HTR-8/SVneo (cell line): Measurements from ENCODE around the gene GPC4.

Experiments
- DNase-seq: peaks from one replicate; pipeline ENCODE4 v3.0.0; 2011; ENCODE audit warnings: low spot score, mixed read lengths; ENCODE audit not compliant: insufficient read length
- FAIRE-seq: peaks from 2 replicates; lab custom pipeline; 2011; peaks lifted over from hg19 to GRCh38; lab: Jason Lieb, UNC

The GPC4 gene

DNA sequence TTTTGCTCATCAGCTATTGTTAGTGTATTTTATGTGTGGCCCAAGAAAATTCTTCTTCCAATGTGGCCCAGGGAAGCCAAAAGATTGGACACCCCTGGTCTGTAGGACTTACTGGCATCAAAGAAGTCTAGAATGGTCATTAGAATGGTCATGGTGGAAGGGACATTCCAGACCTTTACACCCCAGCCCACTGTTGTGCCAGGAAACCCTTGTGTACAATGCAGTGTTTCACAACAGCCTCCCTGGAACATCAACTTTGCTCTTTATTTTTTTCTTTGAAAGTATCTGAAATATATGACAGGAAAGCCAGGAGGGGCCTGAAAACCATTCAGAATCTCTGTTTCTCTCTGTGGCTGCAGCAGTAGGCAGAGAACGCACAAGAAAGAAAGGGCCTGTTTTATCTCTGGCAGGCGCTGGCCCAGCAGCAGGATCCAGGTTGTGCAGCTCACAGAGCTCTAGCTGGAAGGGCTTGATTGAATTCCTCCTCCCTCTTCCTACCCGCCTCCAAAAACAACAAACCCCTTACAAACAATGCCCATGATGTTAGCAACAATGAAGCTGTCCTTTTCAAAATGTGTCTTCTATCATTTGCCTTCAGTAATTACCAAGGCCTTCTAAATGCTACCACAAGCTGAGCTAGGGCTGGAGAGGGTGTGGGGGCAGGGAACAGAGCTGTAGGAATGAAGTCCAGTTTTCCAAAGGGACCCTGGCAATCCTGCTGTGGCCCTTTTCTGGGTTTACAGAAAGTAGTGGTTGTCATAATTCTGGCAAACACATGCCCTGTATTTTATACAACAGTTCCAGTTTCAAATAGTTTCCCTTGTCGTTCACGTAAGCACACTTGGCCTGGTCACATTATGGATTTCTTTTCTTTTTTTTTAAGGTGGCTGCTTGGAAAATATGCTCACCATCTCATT, 164.8 kb downstream of the GPC4 start:
- FAIRE-seq (no peak), DNase-seq (no peak)
